Erythroblast (primary cell): ENCODE results near the gene MED15.

Source experiments
- GATA1 ChIP-seq: IDR thresholded peaks from 2 replicates; pipeline ENCODE4 v1.6.1; 2011; ENCODE audit warnings: low read depth, mild to moderate bottlenecking, control low read depth, low read length, moderate library complexity
- POLR2A ChIP-seq: IDR thresholded peaks from 2 replicates; pipeline ENCODE4 v1.6.1; 2011; ENCODE audit warnings: mild to moderate bottlenecking, low read length

DNA sequence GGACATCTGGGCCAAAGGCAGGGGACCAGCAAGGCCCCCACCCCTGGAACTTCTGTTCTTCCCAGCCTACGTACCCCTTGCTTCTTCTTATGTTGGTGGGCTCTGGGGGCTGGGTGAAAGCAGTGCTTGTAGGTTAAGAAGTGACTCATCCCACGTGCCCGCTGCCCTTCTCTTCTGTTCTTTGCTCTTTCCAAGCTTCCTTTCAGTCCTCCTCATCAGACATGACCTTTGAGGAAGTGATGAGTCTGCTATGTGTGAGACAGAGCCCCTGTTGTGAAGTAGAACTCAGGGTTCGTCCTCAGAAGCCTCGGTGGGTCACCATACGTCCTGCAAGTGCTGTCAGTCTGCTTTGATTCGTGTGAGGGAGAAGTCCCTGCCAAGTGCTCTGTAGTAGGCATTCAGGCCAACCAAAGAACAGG, 12.7 kb downstream of the MED15 start:
- TF ChIP-seq GATA1 (no peak), POLR2A (no peak)
